Inflammatory macrophage (primary cell): ENCODE results near the gene TRANK1.
"Not testable (repeated sequence)": the region's sequence is repeated elsewhere in the genome, so short reads cannot be mapped to it uniquely, and the experiment has no call there.

Experiments used
- DNase-seq, 2 donors: peaks; one replicate each; pipeline ENCODE4 v3.0.0-alpha.2; 2020 to 2022

TRANK1 gene

GRCh38 chr3:36892457-36893136 is 52.3 kb downstream of the TRANK1 start:
- DNase-seq, result no peak

GRCh38 chr3:36891701-36892160 is 53.1 kb downstream of the TRANK1 start:
- DNase-seq, result no peak

DNA sequence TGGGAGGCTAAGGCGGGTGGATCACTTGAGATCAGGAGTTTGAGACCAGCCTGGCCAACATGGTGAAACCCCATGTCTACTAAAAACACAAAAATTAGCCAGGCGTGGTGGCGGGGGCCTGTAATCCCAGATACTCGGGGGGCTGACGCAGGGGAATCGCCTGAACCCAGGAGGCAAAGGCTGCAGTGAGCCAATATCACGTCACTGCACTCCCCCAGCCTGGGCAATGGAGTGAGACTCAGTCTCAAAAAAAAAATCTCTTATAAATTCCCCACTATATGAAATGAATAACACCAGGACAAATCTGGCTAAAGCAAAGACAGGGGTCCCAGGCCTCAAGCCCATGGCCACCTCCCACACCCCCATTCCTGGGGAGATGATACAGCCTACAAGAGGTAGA is 53.8 kb downstream of the TRANK1 start:
- not testable (repeated sequence) for DNase-seq

DNA sequence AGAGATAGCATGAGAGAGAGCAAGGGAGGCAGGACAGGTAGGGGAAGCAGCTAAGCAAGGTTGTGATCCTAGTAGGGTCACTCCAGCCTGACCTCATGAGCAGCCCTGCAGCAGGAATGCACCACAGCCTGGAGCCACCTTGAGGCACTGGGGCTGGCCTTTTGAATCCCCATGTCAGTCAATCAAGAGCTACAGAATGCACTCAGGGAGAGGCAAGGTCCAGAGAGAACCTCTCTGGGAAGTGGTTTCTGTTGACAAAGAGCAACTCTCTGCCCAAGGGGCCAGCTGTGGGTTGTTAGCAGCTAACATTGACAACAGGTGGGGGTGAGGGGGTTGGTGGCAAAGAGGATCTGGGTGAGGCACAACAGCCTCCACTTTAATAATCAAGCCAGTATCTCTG is 54.6 kb downstream of the TRANK1 start:
- DNase-seq, result no peak

DNA sequence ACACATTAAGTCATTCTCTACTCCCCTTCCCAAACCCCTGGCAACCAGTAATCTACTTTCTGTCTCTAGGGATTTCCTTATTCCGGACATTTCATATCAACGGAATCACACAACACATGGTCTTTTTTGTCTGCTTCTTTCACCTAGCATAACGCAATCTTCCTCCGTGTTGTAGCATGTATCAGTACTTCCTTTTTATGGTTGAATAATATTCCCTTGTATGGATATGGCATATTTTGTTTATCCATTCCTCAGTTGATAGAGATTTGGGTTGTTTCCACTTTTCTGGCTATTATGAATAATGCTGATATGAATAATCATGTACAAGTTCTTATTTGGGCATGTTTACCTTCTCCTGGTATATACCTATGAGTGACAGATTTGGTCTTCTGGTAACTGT is 63.1 kb downstream of the TRANK1 start:
- no peak for DNase-seq

- not testable (repeated sequence) for DNase-seq
These were observed 65.0 kb downstream of the TRANK1 start for GRCh38 chr3:36879842-36880241.

DNA sequence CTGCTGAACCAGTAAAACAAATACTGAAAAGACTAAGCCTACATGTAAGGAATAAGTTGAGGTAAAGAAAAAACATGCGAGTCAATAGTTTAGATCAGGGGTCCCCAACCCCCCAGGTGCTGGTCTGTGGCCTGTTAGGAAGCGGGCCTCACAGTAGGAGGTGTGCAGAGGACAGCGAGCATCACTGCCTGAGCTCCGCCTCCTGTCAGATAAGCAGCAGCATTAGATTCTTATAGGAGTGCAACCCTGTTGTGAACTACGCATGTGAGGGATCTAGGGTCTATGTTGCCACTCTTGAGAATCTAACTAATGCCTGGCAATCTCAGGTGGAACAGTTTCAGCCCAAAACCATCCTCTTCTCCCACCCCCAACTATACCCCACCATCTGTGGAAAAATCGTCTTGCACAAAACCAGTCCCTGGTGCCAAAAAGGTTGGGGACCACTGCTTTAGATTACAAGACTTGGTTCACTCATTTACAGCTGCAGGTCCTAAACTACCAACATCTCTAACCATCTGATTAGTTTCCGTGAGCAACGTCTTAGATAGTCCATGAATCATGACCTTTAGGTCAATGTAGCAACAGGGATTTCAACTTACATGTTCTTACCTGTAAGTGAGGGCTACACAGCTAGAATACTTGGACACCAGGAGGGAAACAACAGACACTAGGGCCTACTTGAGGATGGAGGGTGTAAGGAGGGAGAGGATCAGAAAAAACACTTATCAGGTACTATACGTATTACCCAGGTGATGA is 66.7 kb downstream of the TRANK1 start:
- no peak for DNase-seq

GRCh38 chr3:36876181-36876936 is 68.5 kb downstream of the TRANK1 start:
- DNase-seq, result peak; percentile 38 to 41

- no peak for DNase-seq
These were observed 69.5 kb downstream of the TRANK1 start for GRCh38 chr3:36875397-36875796.

DNA sequence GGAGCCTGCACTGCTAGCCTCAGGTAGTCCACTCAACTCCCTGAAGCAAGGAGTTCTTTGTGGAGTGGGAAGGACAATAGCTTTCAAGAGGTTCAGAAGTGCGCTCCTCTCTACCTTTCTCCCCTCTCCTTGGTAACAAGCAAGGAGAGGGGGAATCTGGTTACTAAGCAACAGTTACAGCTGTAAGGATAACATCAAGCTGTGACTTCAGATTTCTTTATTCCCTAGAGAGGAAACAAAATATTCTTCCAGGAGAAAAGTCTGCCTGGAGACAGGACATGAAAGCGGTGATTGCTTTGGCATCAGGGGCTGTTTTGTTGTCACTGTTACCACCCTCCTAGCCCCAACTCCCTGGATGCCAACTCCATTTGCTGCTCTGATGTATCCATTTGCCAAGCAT is 70.4 kb downstream of the TRANK1 start:
- no peak for DNase-seq

- no peak for DNase-seq
These were observed 73.3 kb downstream of the TRANK1 start for GRCh38 chr3:36871379-36872126.

GRCh38 chr3:36868614-36869436 is 76.0 kb downstream of the TRANK1 start:
- DNase-seq, result peak; percentile 65 to 69

DNA sequence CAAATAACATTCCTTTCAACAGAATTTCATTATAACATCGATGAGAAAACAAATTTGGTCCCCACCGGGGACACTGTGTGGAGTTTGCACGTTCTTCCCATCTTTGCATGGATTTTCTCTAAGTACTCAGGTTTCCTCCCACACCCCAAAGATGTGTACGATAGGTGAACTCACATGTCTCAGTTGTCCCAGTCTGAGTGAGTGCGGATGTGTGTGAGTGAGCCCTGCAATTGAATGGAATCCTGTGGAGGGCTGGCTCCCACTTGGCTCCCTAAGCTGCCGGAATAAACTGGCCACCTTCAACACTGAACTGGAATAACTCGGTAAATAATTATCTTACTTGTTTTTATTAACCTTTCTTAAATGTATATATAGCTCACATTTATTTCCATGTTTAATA is 77.0 kb downstream of the TRANK1 start:
- DNase-seq, result no peak

GRCh38 chr3:36866368-36866767 is 78.5 kb downstream of the TRANK1 start:
- DNase-seq, result no peak

GRCh38 chr3:36864180-36865053 is 80.4 kb downstream of the TRANK1 start:
- DNase-seq, result peak; percentile 3 to 37

DNA sequence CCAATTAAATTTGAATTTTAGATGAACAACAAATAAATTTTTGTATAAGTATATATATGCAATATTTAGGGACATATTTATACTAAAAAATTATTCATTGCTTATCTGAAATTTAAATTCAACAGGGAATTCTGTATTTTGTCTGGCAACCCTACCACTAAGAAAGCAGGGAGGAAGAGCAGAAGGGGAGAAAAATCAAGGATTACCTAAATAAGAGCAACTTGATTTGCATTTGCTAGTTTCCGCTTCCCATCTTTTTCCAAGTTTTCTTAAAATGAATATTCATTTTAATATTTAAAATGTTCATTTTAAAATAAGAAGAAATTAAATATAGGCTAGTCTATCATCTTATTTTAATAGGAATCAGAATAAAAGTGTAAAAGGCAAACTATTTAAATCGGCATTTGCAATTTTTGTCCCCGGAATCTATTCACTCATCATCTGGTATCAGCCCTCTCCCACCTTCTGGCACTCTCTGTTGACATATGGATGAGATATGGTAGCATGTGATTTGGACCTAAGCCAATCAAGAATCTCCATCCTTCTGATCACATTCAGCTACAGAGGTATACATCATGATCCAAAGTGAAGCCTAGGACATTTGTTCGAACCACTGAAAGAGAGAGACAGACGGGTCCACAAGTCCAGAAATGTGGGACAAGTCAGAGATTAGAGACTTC is 82.6 kb downstream of the TRANK1 start:
- DNase-seq, result no peak

- DNase-seq, result no peak
These were observed 85.4 kb downstream of the TRANK1 start for GRCh38 chr3:36859494-36859893.

DNA sequence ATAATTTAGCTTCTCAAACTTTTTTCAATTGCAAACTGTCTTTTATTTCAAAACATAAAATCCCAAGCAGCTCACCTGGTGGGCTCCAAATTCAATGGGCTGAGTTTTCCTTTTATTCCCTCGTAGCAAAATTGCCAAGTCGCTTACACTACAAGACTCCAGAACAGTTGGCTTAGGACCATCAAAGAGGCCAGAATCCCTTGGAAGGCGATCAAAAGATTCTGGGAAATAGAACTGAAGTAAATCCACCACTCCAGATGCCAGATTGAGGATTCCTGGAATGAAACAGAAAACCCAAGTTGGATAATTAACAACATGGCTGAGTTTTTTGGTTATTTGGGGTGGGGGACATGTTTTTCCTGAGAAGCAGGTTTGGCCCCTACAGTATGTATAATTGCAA is 92.8 kb downstream of the TRANK1 start:
- no peak for DNase-seq

GRCh38 chr3:36850743-36851142 is 94.1 kb downstream of the TRANK1 start:
- no peak for DNase-seq

GRCh38 chr3:36846406-36846805 is 98.4 kb downstream of the TRANK1 start:
- DNase-seq, result no peak
